WTC11 (cell line): Measurements from ENCODE around the gene AFF3. TPM values are rescaled to one million over a fixed set of nuclear protein-coding genes. Genes with fewer than 3 reads are reported as not detected.

Source experiments
- ATAC-seq: fragments of 200-7000 bp; cut with Tn5 transposase; 2 replicates; pipeline ENCODE4 v1.10.0; 2021; ENCODE audit warnings: mild to moderate bottlenecking, moderate library complexity
- CTCF ChIA-PET: fragments of 300-600 bp; sonication (Branson Sonifier 250); formaldehyde crosslinking; loops from one replicate; lab custom pipeline; 2021; ENCODE audit warnings: antibody characterized with exemption; lab: Charles Lee
- POLR2A ChIA-PET: fragments of 350-600 bp; sonication (Branson Sonifier 250); formaldehyde crosslinking; loops from one replicate; lab custom pipeline; 2021; ENCODE audit warnings: antibody characterized with exemption; lab: Charles Lee
- DNase-seq: peaks from one replicate; pipeline ENCODE4 v3.0.0; 2021; ENCODE audit warnings: low spot score
- H3K27ac Mint-ChIP-seq: 2 replicates; pipeline ENCODE4 v1.8.0; 2021; ENCODE audit warnings: mixed read lengths
- H3K27me3 Mint-ChIP-seq: 2 replicates; pipeline ENCODE4 v1.8.0; 2021; ENCODE audit warnings: low read depth, mild to moderate bottlenecking, moderate library complexity, mixed read lengths
- H3K36me3 Mint-ChIP-seq: 2 replicates; pipeline ENCODE4 v1.8.0; 2021; ENCODE audit warnings: mixed read lengths
- H3K4me1 Mint-ChIP-seq: 2 replicates; pipeline ENCODE4 v1.8.0; 2022; ENCODE audit warnings: mixed read lengths
- H3K4me3 Mint-ChIP-seq: 2 replicates; pipeline ENCODE4 v1.8.0; 2021; ENCODE audit warnings: mild to moderate bottlenecking, moderate library complexity, mixed read lengths
- H3K9me3 Mint-ChIP-seq: 2 replicates; pipeline ENCODE4 v1.8.0; 2021; ENCODE audit warnings: mixed read lengths
- CREB1 ChIP-seq: sonication (generic); formaldehyde crosslinking; IDR thresholded peaks from 2 replicates; pipeline ENCODE4 v1.8.0; 2023; ENCODE audit warnings: mild to moderate bottlenecking, missing genetic modification reagents
- ELF4 ChIP-seq: sonication (generic); formaldehyde crosslinking; IDR thresholded peaks from 2 replicates; pipeline ENCODE4 v1.8.1; 2022; ENCODE audit warnings: low read depth, mild to moderate bottlenecking, moderate library complexity, missing genetic modification reagents
- ESRRA ChIP-seq: sonication (generic); formaldehyde crosslinking; IDR thresholded peaks from 2 replicates; pipeline ENCODE4 v1.8.1; 2022; ENCODE audit warnings: mild to moderate bottlenecking, missing genetic modification reagents, borderline replicate concordance
- GABPB1 ChIP-seq: sonication (generic); formaldehyde crosslinking; IDR thresholded peaks from 2 replicates; pipeline ENCODE4 v1.8.1; 2023; ENCODE audit warnings: mild to moderate bottlenecking, missing genetic modification reagents
- GTF2I ChIP-seq: fragments of 250-450 bp; sonication (Bioruptor Pico); conservative IDR thresholded peaks from 2 replicates; pipeline ENCODE4 v1.4.0; 2021; ENCODE audit warnings: mild to moderate bottlenecking
- MXD4 ChIP-seq: fragments of 250-450 bp; sonication (Bioruptor Pico); IDR thresholded peaks from 2 replicates; pipeline ENCODE4 v1.8.0; 2021; ENCODE audit warnings: mild to moderate bottlenecking, moderate library complexity, borderline replicate concordance
- NFE2L1 ChIP-seq: sonication (generic); formaldehyde crosslinking; IDR thresholded peaks from 2 replicates; pipeline ENCODE4 v1.8.1; 2023; ENCODE audit warnings: missing genetic modification reagents
- NFYB ChIP-seq: sonication (generic); formaldehyde crosslinking; conservative IDR thresholded peaks from 2 replicates; pipeline ENCODE4 v1.8.0; 2022; ENCODE audit warnings: low read depth, missing genetic modification reagents
- NR3C1 ChIP-seq: sonication (generic); formaldehyde crosslinking; conservative IDR thresholded peaks from 2 replicates; pipeline ENCODE4 v1.8.1; 2023; ENCODE audit warnings: low read depth, mild to moderate bottlenecking, missing genetic modification reagents
- PRRX2 ChIP-seq: fragments of 250-450 bp; sonication (Bioruptor Pico); IDR thresholded peaks from 2 replicates; pipeline ENCODE4 v1.8.0; 2021; ENCODE audit warnings: mild to moderate bottlenecking
- TCF7 ChIP-seq: sonication (generic); formaldehyde crosslinking; IDR thresholded peaks from 2 replicates; pipeline ENCODE4 v1.8.0; 2022; ENCODE audit warnings: mild to moderate bottlenecking, low read depth, missing genetic modification reagents, moderate library complexity
- TEAD1 ChIP-seq: sonication (generic); formaldehyde crosslinking; IDR thresholded peaks from 2 replicates; pipeline ENCODE4 v1.8.0; 2022; ENCODE audit warnings: mild to moderate bottlenecking, missing genetic modification reagents
- ZNF219 ChIP-seq: sonication (generic); formaldehyde crosslinking; IDR thresholded peaks from 2 replicates; pipeline ENCODE4 v1.8.0; 2023; ENCODE audit warnings: missing genetic modification reagents, mild to moderate bottlenecking, borderline replicate concordance
- ZNF416 ChIP-seq: fragments of 250-450 bp; sonication (Bioruptor Pico); IDR thresholded peaks from 2 replicates; pipeline ENCODE4 v1.9.0; 2021; ENCODE audit warnings: mild to moderate bottlenecking, inconsistent platforms
- total RNA-seq: library from RNA; stranded (reverse); gene quantifications from 3 replicates; pipeline ENCODE4 v1.2.3, GENCODE V29; 2021
- TF ChIP-seq, protein P1 (sequence below): sonication (generic); formaldehyde crosslinking; IDR thresholded peaks from 2 replicates; pipeline ENCODE4 v1.8.0; 2022; ENCODE audit warnings: mild to moderate bottlenecking, missing genetic modification reagents
- TF ChIP-seq, protein P2 (sequence below): sonication (generic); formaldehyde crosslinking; conservative IDR thresholded peaks from 2 replicates; pipeline ENCODE4 v1.8.1; 2023; ENCODE audit warnings: mild to moderate bottlenecking, low read depth, missing genetic modification reagents, moderate library complexity
- TF ChIP-seq, protein P3 (sequence below): sonication (generic); formaldehyde crosslinking; IDR thresholded peaks from 2 replicates; pipeline ENCODE4 v1.8.0; 2023; ENCODE audit warnings: missing genetic modification reagents, mild to moderate bottlenecking, borderline replicate concordance
- TF ChIP-seq, protein P4 (sequence below): sonication (generic); formaldehyde crosslinking; IDR thresholded peaks from 2 replicates; pipeline ENCODE4 v1.8.1; 2022; ENCODE audit warnings: low read depth, mild to moderate bottlenecking, moderate library complexity, missing genetic modification reagents, borderline replicate concordance
- TF ChIP-seq, protein P5 (sequence below): fragments of 250-450 bp; sonication (Bioruptor Pico); IDR thresholded peaks from 2 replicates; pipeline ENCODE4 v1.9.0; 2021; ENCODE audit warnings: mild to moderate bottlenecking
- TF ChIP-seq, protein P6 (sequence below): sonication (generic); formaldehyde crosslinking; IDR thresholded peaks from 2 replicates; pipeline ENCODE4 v1.8.0; 2023; ENCODE audit warnings: missing genetic modification reagents

AFF3 gene
- total RNA-seq, 1 experiment from 2014 or later, result 1.2 TPM

DNA sequence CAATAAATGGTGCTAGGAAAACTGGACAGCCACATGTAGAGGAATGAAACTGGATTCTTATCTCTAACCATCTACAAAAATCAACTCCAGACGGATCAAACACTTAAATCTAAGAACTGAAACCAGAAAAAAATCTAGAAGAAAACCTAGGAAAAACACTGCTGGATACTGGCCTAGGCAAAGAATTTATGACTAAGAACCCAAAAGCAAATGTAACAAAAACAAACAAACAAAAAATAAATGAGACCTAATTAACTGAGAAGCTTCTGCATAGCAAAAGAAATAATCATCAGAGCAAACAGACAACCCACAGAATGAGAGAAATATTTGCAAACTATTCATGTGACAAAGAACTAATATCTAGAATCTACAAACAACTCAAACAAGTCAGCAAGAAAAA is 338.5 kb downstream of the AFF3 start:
- CTCF ChIA-PET, result no interaction called here
- H3K4me1 Mint-ChIP-seq, result peaks cover 9% of the 10 kb centered on the region; the same call in 1 of the 2 replicates
- H3K27ac Mint-ChIP-seq, result no peak overlapping the region
- H3K36me3 Mint-ChIP-seq, result no peaks in the 10 kb centered on the region
- no peak for ATAC-seq
- H3K9me3 Mint-ChIP-seq, result peaks cover 6% of the 10 kb centered on the region
- POLR2A ChIA-PET, result no interaction called here
- no peak for DNase-seq
- no peak overlapping the region for H3K4me3 Mint-ChIP-seq
- no peak for TF ChIP-seq ZNF219 (CRISPR knock-in tag)
- no peak for TF ChIP-seq MXD4
- TF ChIP-seq, protein P1, sequence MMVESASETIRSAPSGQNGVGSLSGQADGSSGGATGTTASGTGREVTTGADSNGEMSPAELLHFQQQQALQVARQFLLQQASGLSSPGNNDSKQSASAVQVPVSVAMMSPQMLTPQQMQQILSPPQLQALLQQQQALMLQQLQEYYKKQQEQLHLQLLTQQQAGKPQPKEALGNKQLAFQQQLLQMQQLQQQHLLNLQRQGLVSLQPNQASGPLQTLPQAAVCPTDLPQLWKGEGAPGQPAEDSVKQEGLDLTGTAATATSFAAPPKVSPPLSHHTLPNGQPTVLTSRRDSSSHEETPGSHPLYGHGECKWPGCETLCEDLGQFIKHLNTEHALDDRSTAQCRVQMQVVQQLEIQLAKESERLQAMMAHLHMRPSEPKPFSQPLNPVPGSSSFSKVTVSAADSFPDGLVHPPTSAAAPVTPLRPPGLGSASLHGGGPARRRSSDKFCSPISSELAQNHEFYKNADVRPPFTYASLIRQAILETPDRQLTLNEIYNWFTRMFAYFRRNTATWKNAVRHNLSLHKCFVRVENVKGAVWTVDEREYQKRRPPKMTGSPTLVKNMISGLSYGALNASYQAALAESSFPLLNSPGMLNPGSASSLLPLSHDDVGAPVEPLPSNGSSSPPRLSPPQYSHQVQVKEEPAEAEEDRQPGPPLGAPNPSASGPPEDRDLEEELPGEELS (CRISPR knock-in tag), result no peak
- TF ChIP-seq NFE2L1, result no peak
- H3K27me3 Mint-ChIP-seq, result no peaks in the 10 kb centered on the region

DNA sequence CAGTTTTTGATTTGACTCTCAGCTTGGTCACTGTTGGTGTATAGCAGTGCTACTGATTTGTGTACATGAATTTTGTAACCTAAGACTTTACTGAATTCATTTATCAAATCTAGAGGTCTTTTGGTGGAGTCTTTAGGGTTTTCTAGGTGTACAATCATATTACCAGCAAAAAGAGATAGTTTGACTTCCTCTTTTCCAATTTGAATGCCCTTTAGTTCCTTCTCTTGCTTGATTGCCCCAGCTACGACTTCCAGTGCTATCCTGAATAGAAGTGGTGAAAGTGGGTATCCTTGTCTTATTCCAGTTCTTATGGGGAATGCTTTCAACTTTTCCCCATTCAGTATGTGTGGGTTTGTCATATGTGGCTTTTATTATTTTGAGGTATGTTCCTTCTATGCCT is 339.7 kb downstream of the AFF3 start:
- no peak overlapping the region for H3K27ac Mint-ChIP-seq
- no peak overlapping the region for H3K4me3 Mint-ChIP-seq
- ChIA-PET POLR2A (no interaction called here), CTCF (interaction anchor here (0.6 kb wide), 1 partner anchor 136 kb away, joined by 3 read pairs; no protein-coding TSS in a partner anchor)
- ATAC-seq (no peak), DNase-seq (no peak)
- peaks cover 11% of the 10 kb centered on the region for H3K9me3 Mint-ChIP-seq
- no peaks in the 10 kb centered on the region for H3K27me3 Mint-ChIP-seq
- no peak for TF ChIP-seq GTF2I
- TF ChIP-seq, protein P2, sequence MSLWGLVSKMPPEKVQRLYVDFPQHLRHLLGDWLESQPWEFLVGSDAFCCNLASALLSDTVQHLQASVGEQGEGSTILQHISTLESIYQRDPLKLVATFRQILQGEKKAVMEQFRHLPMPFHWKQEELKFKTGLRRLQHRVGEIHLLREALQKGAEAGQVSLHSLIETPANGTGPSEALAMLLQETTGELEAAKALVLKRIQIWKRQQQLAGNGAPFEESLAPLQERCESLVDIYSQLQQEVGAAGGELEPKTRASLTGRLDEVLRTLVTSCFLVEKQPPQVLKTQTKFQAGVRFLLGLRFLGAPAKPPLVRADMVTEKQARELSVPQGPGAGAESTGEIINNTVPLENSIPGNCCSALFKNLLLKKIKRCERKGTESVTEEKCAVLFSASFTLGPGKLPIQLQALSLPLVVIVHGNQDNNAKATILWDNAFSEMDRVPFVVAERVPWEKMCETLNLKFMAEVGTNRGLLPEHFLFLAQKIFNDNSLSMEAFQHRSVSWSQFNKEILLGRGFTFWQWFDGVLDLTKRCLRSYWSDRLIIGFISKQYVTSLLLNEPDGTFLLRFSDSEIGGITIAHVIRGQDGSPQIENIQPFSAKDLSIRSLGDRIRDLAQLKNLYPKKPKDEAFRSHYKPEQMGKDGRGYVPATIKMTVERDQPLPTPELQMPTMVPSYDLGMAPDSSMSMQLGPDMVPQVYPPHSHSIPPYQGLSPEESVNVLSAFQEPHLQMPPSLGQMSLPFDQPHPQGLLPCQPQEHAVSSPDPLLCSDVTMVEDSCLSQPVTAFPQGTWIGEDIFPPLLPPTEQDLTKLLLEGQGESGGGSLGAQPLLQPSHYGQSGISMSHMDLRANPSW, result no peak
- no peak for TF ChIP-seq TEAD1
- no peak for TF ChIP-seq ELF4 (CRISPR knock-in tag)
- no peaks in the 10 kb centered on the region for H3K4me1 Mint-ChIP-seq
- H3K36me3 Mint-ChIP-seq, result no peaks in the 10 kb centered on the region; the same call in 1 of the 2 replicates

DNA sequence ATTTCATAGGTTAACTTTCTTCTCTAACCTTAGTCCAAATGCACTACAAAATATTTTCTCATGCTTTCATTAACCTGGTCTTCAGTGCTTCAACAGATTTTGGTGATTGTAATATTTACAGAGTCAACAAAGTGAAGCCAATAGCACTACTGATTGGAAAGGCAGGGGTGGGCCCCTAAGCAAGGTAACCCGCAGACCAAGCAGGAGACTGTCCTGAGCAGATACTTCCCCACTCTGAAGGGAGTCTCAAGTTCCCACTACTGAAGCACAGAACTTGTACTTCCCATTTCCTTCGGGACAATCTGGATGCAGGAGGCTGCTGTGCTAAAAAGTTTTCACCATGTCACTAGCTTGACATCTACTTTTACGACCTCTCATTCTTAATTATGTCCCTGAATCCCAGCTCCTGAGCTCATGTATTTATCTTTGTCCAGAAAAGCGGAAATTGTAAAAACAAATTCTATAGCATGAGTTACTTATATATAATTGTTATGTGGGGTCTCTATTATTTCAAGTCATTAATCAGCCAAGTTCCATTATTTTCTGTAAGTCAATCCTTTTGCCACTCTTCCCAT is 341.0 kb downstream of the AFF3 start:
- Mint-ChIP-seq H3K36me3 (peaks cover 8% of the 10 kb centered on the region), H3K4me3 (no peak overlapping the region), H3K9me3 (peaks cover 24% of the 10 kb centered on the region), H3K27ac (no peak overlapping the region), H3K27me3 (no peaks in the 10 kb centered on the region; the same call in 1 of the 2 replicates), H3K4me1 (no peaks in the 10 kb centered on the region)
- ChIA-PET CTCF (interaction anchor here (1.0 kb wide), 1 partner anchor 461 kb away, joined by 3 read pairs; no protein-coding TSS in a partner anchor), POLR2A (no interaction called here)
- TF ChIP-seq NFYB (CRISPR knock-in tag) (no peak), PRRX2 (CRISPR knock-in tag) (no peak), CREB1 (no peak), TCF7 (CRISPR knock-in tag) (no peak), GTF2I (no peak), GABPB1 (CRISPR knock-in tag) (no peak), MXD4 (no peak), ZNF416 (CRISPR knock-in tag) (no peak), NR3C1 (CRISPR knock-in tag) (no peak), ELF4 (CRISPR knock-in tag) (no peak), TEAD1 (no peak), ESRRA (no peak)
- TF ChIP-seq, protein P3, sequence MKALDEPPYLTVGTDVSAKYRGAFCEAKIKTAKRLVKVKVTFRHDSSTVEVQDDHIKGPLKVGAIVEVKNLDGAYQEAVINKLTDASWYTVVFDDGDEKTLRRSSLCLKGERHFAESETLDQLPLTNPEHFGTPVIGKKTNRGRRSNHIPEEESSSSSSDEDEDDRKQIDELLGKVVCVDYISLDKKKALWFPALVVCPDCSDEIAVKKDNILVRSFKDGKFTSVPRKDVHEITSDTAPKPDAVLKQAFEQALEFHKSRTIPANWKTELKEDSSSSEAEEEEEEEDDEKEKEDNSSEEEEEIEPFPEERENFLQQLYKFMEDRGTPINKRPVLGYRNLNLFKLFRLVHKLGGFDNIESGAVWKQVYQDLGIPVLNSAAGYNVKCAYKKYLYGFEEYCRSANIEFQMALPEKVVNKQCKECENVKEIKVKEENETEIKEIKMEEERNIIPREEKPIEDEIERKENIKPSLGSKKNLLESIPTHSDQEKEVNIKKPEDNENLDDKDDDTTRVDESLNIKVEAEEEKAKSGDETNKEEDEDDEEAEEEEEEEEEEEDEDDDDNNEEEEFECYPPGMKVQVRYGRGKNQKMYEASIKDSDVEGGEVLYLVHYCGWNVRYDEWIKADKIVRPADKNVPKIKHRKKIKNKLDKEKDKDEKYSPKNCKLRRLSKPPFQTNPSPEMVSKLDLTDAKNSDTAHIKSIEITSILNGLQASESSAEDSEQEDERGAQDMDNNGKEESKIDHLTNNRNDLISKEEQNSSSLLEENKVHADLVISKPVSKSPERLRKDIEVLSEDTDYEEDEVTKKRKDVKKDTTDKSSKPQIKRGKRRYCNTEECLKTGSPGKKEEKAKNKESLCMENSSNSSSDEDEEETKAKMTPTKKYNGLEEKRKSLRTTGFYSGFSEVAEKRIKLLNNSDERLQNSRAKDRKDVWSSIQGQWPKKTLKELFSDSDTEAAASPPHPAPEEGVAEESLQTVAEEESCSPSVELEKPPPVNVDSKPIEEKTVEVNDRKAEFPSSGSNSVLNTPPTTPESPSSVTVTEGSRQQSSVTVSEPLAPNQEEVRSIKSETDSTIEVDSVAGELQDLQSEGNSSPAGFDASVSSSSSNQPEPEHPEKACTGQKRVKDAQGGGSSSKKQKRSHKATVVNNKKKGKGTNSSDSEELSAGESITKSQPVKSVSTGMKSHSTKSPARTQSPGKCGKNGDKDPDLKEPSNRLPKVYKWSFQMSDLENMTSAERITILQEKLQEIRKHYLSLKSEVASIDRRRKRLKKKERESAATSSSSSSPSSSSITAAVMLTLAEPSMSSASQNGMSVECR (CRISPR knock-in tag), result no peak
- TF ChIP-seq, protein P4, sequence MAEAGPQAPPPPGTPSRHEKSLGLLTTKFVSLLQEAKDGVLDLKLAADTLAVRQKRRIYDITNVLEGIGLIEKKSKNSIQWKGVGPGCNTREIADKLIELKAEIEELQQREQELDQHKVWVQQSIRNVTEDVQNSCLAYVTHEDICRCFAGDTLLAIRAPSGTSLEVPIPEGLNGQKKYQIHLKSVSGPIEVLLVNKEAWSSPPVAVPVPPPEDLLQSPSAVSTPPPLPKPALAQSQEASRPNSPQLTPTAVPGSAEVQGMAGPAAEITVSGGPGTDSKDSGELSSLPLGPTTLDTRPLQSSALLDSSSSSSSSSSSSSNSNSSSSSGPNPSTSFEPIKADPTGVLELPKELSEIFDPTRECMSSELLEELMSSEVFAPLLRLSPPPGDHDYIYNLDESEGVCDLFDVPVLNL (CRISPR knock-in tag), result no peak
- TF ChIP-seq, protein P5, sequence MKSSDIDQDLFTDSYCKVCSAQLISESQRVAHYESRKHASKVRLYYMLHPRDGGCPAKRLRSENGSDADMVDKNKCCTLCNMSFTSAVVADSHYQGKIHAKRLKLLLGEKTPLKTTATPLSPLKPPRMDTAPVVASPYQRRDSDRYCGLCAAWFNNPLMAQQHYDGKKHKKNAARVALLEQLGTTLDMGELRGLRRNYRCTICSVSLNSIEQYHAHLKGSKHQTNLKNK (CRISPR knock-in tag), result no peak
- TF ChIP-seq, protein P6, sequence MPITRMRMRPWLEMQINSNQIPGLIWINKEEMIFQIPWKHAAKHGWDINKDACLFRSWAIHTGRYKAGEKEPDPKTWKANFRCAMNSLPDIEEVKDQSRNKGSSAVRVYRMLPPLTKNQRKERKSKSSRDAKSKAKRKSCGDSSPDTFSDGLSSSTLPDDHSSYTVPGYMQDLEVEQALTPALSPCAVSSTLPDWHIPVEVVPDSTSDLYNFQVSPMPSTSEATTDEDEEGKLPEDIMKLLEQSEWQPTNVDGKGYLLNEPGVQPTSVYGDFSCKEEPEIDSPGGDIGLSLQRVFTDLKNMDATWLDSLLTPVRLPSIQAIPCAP (CRISPR knock-in tag), result no peak
- no peak for DNase-seq
- ATAC-seq, result no peak
